GM19455 (cell line): ENCODE measurements around the gene SCUBE1.

Experiments used
- ATAC-seq: cut with Tn5 transposase; IDR thresholded peaks from one replicate; pipeline ENCODE4 v1.9.1; 2021; ENCODE audit not compliant: unreplicated experiment

The SCUBE1 gene

DNA sequence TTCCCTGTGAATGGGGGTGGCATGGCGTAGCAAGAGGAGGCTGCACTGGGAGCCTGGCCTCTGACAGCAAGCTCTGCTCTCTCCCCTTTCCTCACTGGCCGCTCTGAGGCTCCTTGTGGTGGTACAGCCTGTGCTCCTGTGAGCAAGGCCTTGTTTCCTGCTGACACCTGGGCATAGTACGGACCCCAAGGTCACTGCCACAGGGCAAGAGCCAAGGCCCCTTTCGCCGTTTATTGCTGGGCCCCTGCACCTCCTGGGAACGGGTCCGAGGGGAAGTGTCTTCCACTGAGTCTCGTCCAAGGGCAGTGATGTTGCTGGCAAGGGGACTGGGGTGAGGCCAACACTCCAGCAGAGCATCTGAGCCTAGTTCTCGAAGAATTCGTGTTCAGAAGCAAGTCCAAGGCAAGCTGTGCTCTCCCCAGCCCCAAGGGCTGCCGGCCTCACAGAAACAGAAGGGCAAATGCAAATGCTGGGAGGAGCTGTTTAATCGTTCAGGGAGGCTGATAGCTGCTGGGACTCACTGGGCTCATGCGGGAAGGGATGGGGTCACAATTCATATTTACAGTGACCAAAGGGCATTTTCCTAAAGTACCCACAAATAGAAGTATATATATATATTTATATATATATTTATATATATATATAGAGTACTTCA, 140.3 kb downstream of the SCUBE1 start:
- ATAC-seq: no peak

DNA sequence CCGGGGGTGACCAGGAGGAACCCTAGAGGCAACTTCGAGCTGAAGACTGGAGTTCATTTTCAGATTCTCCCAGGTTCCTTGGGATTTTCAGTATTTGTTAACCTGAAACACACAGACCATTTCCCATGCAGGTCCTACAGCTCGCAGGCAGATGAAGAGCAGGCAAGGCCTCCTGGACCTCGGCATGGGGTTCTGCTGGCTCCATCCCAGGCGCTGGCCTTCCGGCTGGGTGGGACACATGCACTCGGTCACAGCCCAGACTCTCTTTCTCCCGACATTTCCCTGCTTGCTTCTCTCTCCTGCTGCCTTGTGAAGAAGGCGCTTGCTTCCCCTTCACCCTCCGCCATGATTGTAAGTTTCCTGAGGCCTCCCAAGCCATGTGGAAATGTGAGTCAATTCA, 140.8 kb downstream of the SCUBE1 start:
- ATAC-seq: no peak

DNA sequence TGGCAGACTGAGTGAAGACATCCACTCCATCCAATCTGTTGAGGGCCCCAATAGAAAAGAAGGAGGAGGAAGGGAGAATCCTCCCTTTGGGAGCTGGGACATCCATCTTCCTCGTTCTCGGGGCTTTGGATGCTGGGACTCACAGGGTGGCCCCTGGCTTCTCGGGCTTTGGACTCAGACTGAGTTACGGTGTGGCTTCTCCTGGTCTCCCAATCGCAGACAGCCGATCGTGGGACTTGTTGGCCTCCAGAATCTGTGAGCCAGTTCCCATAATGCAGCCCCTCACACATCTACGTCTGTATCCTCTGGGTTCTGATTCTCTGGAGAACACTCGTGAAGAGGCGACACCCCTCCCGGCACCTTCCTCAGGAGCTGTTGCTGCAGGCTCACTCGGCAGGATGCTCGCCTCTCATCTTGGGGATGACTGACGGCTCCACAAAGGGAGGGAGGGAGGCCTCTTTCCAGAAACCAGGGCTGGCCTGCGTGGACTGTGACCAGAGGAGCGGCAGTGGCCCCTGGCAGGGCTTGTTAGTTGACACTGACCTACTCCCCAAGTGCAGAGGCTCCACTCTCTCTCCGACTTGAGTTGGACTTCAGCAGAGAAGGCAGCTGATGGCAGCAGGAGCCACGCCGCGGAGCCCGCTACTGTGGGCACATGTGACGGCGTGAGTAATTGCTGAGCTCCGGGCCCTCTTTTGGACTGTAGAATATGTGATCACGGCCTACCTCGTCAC, 141.5 kb downstream of the SCUBE1 start:
- no peak for ATAC-seq

DNA sequence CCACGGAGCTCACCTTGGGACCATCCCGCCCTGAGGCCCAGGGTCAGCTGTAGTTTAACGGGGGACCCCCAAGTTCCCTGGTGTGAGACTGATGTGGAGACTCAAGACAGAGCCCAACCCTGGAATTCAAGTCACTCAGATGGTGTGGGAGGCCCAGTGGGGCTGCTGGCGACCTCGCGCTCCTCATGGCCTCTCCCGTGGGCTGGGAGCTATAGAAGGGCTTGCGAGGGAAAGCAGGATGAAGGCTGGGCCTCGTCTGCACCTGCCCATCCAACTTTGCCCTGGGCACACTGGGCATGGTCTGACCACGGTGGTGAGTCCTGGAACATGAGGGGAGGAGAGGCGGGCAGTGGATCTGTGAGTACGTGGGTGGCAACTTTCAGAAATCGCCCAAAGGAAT, 142.6 kb downstream of the SCUBE1 start:
- no peak for ATAC-seq

DNA sequence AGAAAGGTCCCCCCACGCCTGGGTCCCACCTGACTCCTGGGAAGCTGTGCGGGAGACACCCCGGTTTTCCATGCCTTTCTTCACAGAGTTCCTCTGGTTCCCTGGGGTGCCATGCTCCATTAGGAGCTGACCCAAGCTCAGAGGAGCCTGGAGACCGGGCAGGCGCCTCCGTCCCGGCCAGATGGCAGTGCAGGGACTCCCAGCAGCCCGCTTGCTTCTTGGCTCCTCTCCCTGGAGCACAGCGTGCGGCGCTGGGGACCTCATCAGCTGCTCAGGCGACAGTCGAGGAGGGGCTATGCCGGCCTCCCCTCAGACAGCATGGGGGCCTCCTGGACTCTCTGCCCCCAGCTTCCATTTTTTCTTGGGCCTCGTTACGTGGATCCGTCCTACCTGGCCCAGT, 143.1 kb downstream of the SCUBE1 start:
- ATAC-seq: no peak

DNA sequence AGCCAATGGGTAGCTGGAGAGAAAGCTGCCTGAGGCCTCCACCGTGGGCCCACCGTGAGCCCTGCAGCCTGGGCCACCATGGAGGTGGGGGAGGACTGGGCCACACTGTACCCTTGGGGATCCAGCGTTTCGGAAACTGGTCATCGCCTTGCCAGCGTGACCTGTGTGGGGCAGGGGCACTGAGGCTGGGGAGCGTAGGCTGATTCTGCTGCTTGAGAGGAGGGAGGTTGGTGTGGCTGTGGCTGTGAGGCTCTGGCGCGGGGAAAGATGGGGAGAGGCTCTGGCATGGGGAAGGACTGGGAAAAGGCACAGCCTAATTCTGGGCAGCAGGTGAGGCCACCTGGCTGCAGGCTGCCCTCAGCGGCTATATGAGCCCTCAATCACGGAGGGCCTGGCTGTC, 143.6 kb downstream of the SCUBE1 start:
- ATAC-seq: no peak

DNA sequence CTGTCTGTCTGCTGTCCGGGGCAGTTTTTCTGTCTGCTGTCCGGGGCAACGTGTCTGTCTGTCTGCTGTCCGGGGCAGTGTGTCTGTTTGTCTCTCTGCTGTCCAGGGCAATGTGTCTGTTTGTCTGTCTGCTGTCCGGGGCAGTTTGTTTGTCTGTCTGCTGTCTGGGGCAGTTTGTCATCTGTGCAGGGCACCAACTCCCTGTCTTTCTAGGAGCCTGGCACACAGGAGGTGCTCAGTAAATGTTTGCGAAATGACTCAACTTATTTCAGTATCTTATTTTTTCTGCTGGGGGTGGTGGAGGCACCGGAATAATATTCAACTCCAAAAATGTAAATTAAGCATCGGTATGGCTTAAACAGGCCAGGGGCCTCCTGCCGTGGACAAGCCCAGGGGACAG, 144.2 kb downstream of the SCUBE1 start:
- ATAC-seq: no peak

DNA sequence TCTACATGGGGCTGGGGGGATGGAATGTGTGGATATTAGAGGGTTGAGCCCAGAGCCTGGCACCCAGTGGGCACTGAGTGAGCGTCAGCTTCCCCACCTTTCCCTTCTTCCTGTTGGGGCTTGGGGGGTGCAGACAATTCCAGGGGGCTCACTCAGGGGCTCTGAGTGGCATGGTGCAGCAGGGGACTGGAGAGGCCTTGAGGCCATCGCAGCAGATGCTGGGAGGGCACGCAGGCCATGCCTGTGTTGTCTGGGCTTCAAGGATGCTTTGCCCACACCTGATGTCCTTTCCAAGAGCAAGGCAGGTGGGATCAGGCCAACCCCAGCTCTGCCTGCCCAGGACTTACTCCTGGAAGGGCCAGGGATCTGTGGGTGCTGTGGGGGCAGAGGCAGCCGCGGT, 145.0 kb downstream of the SCUBE1 start:
- no peak for ATAC-seq

DNA sequence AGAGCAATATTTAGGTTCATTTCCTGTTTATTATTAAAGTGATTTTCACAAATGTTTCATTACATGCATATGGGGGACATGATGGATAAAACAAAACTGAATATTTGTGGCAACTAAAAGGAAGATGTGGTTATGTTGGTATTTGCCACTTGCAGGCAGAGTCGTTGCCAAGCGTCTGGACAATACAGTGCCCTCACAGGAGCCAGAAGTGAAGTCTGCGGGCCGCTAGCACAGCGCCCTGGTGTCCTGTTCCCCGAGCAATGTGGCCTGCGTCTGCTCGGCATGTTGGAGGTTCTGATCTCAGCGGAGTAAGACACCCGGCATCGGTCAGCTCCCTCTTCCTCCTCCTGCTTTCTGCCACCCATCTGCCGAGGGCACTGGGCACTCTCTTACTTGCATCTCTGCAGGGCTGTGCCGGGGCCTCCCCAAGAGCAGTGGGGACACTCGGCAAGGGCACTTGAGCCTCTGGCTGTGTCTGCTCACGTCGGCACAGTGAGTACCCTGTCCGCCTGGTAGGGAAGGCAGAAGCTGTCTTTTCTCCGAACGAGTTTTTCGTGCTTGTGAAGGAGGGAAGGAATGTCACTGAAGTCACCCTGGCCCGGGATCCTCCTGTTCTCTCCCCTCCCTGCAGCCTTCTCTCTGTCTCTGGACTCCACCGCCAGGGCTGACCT, 145.8 kb downstream of the SCUBE1 start:
- ATAC-seq: no peak

DNA sequence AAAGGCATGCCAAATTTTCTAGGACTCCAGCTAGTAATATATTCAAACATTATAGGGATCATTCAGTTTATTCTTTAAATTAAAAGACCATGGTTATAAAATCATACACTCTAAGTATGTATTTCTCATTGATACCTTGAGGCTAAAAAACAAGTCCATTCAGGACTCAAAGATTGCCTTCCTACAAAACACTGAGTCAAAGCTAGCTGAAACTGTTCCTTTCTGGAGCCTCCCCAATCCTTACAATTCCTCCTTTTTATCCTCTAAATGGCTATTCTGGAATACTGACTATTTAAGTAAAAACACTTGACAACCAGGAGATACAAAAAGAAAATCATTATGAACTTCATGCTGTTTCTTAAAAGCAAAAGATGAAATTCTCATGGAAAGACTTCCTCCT, 151.3 kb downstream of the SCUBE1 start:
- ATAC-seq: no peak

DNA sequence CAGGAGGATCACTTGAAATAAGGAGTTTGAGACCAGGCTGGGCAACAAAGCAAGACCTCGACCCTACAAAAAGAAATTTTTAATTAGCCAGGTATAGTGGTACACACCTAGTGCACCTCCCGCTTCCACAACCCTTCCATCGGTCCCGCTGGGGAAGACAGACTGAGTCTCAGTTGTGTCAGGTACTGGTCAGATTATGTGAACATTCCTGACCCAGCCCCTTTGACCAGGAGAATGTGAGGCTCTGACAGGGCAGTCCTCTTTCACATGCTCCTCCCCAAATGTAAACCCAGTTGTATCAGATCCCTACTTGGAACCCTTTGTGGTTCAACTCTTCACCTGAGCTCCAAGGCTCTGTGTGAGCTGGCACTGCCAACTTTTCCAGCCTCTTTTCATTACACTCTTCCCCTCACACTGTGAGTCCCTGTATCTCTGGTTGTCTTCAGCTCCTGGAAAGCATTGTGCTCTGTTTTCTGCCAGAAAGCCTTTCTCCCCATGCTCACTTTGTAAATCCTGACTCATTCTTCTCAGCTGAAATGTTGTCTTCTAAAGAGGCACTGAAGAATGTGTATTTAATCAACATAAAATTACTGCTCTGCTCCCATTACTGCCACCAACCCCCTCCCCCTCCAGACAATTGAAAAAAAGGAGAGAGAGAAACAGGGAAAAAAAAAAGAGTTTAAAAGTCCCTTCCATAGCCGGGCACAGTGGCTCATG, 154.2 kb downstream of the SCUBE1 start:
- no peak for ATAC-seq

DNA sequence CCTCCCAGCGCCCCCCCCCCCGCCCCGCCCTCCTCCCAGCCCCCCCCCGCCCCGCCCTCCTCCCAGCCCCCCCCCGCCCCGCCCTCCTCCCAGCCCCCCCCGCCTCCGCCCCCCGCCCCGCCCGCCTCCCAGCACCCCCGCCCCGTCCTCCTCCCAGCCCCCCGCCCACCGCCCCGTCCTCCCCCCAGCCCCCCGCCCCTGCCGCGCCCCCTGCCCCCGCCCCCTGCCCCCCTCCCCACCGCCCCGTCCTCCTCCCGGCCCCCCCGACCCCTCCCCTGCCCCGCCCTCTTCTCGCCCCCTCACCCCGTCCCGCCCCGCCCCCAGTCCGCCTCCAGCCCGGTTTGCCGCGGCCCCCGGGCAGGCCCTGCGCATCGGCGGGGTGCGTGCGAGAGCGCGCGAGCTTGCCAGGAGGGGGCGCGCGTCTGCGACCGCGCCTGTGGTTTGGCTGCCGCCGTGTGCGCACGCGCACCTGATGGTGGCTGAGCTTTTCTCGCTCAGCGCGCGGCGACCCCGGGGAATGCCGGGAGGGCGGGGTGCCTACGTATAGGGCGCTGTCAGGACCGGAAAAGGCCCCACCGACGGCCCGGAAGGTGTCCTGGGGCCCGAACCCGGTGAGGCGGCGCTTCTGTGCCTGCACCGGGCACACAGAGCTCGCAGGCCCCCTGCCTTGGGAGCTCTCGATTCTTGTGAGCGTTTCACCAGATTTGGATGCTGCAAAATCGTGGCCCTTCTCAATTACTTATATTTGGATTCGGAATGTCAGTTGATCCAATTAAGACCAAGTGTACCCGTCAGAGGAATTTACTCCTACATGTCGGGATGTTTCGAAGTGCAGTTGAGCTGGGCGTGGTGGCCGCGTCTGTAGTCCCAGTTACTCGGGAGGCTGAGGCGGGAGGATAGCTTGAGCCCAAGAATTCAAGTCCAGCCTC, 155.7 kb downstream of the SCUBE1 start:
- ATAC-seq: peak; percentile 67

DNA sequence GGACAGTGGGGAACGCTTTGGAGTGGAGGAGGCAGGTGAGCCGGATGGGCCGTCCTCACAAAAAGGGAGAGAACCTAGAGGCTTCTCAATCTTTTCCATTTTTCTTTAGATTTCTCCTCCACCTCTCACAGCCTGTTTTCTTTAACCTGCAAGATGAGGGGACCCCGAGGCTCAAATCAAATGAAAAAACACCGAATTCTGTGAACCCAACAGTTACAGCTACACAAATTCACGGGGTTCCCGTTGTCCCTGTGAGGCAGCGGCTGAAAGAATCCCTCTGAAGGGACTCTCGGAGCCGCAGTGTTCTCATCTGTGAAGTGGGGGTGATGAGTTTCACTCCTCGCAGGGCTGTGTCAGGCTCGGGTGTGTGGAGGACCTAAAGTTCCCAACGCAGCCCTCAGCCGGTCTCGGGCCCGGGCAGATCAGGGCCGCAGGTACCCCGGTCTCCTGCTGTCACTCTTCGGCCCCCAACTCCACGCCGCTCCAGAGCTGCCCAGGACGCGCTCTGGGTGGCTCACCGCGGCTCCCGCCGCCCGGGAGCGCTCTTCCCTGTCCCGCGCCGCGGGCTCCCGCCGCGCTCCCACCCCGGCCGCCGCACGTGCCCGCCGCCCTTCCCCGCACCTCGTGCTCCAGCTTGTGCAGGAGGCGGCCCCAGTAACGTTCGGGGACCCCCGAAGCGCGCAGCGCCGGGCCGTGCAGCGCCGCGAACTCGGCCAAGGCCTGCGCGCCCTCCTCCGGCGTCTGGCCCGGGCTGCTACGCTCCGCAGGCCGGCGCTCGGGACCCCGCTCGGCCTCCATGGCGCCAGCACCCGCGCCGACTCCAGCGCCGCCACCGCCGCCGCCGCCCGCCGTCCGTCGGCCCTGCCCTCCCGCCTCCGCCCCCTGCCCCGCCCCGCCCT, 156.7 kb downstream of the SCUBE1 start, which contains the start of gene TTLL12:
TTLL12 (minus strand) TSS at position 863 of the 899 bp plus-strand sequence; CDS start at position 798, 65 bp downstream.
- ATAC-seq: peak; percentile 45

DNA sequence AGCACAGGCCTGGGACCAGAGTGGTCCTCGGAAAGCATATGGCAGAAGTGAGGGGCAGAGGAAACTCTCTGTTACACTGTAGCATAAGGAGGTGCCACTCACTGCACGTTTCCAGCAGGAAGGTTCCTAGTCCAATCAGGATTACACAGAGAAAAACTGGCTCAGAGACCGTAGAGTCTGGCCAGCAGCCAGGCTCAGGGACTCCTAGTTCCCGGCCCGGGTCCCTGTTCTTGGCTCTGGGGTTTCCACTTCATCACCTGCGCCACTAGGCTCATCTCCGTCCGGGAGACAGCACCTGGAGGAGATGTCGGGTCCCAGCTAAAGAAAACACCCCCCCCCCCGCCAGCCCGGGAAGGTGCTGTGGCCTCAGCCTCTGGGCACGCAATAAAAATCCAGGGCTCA, 157.3 kb downstream of the SCUBE1 start:
- ATAC-seq: no peak

DNA sequence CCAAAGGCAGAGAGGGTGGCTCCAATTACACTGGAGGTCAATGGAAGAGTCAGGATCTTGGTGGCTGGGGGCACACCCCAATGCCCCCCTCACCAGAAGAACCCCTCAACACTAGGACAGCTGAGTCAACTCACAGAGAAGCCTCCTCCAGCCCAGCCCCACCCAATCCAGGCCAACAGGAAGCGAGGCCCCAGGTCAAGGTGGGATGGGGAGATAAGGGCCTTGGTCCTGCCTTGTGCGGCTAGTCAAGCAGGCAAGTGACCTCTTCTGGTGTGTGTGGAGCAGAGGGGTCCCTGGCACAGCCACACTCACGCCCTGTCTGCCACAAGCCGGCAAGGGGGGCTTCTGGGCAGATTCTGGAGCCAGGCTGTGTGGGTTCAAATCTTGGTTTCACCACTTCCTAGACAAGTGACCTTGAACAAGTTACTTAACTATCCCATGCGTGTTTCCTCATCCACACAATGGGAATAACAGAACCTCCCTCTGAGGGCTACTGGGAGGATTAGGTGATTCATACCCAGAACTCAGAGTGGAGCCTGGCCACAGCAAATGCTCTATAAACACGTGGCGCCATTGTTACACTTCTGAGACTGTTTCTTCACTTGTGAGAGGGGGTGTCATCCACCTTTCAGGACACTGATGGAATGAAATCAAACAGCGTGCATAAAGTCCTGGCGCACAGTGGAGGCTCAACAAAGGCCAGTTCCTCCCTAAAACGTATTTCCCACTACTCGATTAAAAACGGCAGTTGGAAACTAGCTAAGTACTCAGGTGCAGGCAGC, 159.5 kb downstream of the SCUBE1 start:
- no peak for ATAC-seq

DNA sequence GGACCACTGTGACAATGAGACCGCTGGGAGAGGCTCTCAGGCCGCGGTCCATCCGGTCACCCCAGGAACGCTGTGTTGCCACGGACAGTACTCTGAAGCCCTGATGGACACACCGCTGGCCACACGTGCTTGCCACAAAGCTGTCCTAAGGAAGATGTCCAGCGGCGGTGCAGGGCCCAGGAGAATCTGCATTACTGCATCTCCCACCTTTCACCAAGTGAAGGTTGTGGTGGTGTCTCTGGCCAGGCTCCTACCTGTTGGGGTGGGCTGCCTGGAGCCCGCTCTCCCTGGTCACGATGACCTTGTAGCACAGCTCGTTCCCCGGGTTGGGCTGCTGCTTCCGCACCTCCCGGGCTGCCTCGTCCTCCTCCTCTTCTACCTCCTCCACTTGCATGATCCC, 160.4 kb downstream of the SCUBE1 start:
- ATAC-seq: no peak

DNA sequence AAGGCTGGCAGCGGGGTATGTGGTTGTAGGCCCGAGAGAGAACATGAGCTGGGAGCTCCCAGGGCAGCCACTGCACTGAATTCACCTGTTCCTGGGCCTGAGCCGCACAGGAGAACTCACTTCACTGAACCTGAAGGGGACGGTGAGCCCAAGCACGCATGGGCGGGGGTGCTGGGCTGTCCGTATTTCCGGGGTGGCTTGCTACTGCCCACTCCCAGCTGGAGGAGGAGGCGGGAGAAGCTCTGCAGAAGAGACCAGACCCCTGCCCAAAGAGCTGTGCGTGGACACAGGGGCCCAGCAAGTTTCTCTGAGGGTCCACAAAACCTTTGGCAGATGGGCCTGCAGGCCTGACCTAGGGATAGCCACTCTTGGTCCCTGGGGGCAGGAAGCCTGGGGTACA, 161.1 kb downstream of the SCUBE1 start:
- no peak for ATAC-seq

DNA sequence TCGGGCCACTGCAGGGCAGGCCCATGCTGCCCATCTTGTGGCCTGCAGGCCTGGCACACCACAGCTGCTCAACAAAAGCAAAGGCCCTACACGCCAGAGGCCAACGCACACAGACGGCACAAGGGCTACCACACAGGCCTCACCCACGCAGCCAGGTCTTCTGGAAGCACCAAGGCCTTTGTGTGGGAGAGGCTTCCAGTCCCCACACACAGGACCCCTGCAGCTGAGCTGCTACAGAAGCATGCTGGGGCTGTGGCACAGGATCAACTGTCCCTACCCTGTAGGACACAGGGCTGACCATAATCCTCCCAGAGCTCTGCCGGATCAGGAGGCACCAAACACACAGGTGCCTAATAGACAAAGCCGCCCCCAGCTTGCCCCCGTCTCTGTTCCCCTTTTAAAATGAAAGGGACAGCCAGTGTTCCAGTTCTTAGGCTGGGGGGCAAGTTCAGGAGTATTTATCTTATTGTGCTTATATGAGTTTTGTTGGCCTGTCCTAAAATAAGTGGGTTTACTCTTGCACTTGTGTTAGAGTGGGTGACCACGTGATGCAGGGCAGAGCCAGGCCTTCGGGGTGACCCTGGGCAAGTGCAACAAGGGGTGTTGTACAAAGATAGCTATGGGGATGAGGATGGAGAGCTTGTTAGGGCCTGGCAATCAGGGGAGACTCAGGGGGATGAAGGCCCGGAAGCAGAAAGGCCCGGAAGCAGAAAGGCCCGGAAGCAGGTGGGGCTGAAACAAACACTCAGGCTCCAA, 161.7 kb downstream of the SCUBE1 start:
- no peak for ATAC-seq
